Progenitor cell of endocrine pancreas (in vitro differentiated cells): ENCODE results near the gene TDRD10. TPM values are rescaled to one million over a fixed set of nuclear protein-coding genes. Genes with fewer than 3 reads are reported as not detected.

Experiments
- DNase-seq: peaks from one replicate; pipeline ENCODE4 v3.0.0; 2021; ENCODE audit warnings: low spot score; ENCODE audit not compliant: unreplicated experiment
- H3K27ac Mint-ChIP-seq: 2 replicates; pipeline ENCODE4 v1.8.0; 2021; ENCODE audit warnings: mild to moderate bottlenecking, moderate library complexity, mixed read lengths
- H3K27me3 Mint-ChIP-seq: 2 replicates; pipeline ENCODE4 v1.8.0; 2021; ENCODE audit warnings: mixed read lengths
- H3K36me3 Mint-ChIP-seq: 2 replicates; pipeline ENCODE4 v1.8.0; 2022; ENCODE audit warnings: mixed read lengths; ENCODE audit not compliant: insufficient read depth
- H3K4me1 Mint-ChIP-seq: 2 replicates; pipeline ENCODE4 v1.8.0; 2021; ENCODE audit warnings: low read depth, mixed read lengths
- H3K4me3 Mint-ChIP-seq: 2 replicates; pipeline ENCODE4 v1.8.0; 2021; ENCODE audit warnings: low read depth, mild to moderate bottlenecking, moderate library complexity, mixed read lengths
- H3K9me3 Mint-ChIP-seq: 2 replicates; pipeline ENCODE4 v1.8.0; 2021; ENCODE audit warnings: low read depth, mixed read lengths
- CTCF ChIP-seq: fragments of 200-600 bp; sonication (generic); IDR thresholded peaks from one replicate; pipeline ENCODE4 v1.5.0; 2021; ENCODE audit warnings: antibody characterized with exemption, mild to moderate bottlenecking; ENCODE audit not compliant: unreplicated experiment
- total RNA-seq: library from RNA; stranded (reverse); gene quantifications from 2 replicates; pipeline ENCODE4 v1.2.1, GENCODE V29; 2021

The TDRD10 gene
- total RNA-seq, 1 donor from 2014 or later, result not detected

- no peak overlapping the region for H3K4me3 Mint-ChIP-seq
Measured at GRCh38 chr1:154575951-154576566, 74.0 kb downstream of the TDRD10 start.

DNA sequence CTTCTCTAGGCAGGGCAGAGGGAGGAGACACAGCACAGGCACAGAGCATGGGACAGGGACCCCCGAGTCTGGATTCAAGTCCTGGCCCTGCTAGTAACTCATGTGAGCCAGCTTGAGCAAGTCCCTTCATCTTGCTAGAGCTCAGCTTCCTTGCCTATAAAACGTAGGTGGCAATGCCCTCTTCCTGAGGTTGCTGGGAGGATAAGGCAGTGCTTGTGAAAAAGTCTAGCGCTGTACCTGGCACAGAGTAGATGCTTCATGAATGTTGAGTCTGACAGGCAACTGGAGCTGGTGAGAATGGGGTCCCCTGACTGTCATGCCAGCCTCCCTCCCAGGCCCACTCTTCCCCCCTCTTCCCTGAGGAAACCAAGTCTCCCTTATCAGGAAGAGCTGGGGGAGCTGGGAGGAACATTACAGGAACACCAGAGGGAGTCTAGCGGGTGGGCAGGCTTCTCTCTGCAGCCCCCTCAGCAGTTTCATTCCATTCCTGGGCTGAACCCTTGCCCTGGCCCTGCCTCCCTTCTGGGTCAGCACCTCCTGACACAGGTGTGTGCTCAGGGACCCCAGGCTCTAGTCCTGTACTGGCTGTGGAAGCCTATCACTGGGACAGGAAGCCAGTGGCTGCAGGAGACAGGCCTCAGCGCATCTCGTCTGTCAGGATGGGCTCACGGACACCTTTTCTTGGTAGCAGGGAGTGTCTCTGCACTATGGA is 75.5 kb downstream of the TDRD10 start:
- H3K9me3 Mint-ChIP-seq, result no peaks in the 10 kb centered on the region
- TF ChIP-seq CTCF, result no peak
- H3K4me1 Mint-ChIP-seq, result no peaks in the 10 kb centered on the region
- peaks cover 7% of the 10 kb centered on the region for H3K27me3 Mint-ChIP-seq
- no peak overlapping the region for H3K4me3 Mint-ChIP-seq
- no peak for DNase-seq
- peaks cover 12% of the 10 kb centered on the region for H3K36me3 Mint-ChIP-seq
- no peak overlapping the region for H3K27ac Mint-ChIP-seq

More at GRCh38 chr1:154575951-154576566, 74.0 kb downstream of the TDRD10 start:
- Mint-ChIP-seq H3K4me1 (no peaks in the 10 kb centered on the region), H3K27ac (peak overlapping the region; percentile 25), H3K9me3 (no peaks in the 10 kb centered on the region), H3K36me3 (peaks cover 6% of the 10 kb centered on the region), H3K27me3 (peaks cover 7% of the 10 kb centered on the region)
- no peak for TF ChIP-seq CTCF
- no peak for DNase-seq

DNA sequence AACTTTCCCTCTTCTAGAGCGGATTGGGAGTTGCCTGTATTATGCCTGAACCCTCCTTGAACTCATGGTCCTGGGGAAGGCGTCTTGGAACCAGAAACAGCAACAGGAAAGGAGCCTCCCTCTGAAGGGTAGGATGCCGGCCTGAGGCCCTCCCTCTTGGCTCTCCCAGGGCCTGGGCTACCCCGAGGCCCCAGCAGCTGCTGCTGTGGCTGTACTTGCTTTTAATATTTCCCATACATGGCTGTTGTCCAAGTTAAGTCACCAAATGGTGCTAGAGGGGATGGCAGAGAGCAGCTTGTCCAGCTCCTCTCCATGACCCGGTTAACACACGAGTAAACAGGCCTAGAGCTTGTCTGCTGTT is 76.0 kb downstream of the TDRD10 start:
- peaks cover 12% of the 10 kb centered on the region for H3K36me3 Mint-ChIP-seq
- H3K27me3 Mint-ChIP-seq, result peaks cover 7% of the 10 kb centered on the region
- no peaks in the 10 kb centered on the region for H3K9me3 Mint-ChIP-seq

DNA sequence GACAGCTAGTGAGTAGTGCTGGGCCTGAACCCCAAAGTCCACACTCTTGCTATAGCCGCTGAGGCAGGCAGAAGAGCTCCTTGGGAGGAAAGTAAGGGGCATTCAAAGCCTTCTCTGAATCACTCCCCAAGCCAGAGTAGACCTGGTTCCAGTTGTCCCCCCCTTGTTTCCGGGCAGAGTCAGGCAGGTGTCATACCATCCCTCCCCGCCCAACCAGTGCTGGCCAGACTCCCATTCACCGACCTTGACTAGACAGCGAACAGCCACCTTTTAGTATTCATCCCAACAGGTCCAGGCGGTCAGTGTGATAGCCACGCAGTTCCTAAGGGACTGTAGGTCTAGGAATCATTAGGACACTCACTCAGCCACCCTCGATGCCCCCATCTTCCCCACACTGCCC is 77.4 kb downstream of the TDRD10 start:
- H3K27me3 Mint-ChIP-seq, result peaks cover 2% of the 10 kb centered on the region
- no peaks in the 10 kb centered on the region for H3K9me3 Mint-ChIP-seq
- H3K4me3 Mint-ChIP-seq, result no peak overlapping the region
- H3K36me3 Mint-ChIP-seq, result peaks cover 20% of the 10 kb centered on the region
- no peak overlapping the region for H3K27ac Mint-ChIP-seq
- no peak for TF ChIP-seq CTCF
- H3K4me1 Mint-ChIP-seq, result no peaks in the 10 kb centered on the region
- no peak for DNase-seq

More for the DNA sequence above, 76.0 kb downstream of the TDRD10 start:
- no peak for TF ChIP-seq CTCF
- Mint-ChIP-seq H3K27ac (peak overlapping the region; percentile 67), H3K4me1 (no peaks in the 10 kb centered on the region), H3K4me3 (no peak overlapping the region)
- DNase-seq, result no peak

DNA sequence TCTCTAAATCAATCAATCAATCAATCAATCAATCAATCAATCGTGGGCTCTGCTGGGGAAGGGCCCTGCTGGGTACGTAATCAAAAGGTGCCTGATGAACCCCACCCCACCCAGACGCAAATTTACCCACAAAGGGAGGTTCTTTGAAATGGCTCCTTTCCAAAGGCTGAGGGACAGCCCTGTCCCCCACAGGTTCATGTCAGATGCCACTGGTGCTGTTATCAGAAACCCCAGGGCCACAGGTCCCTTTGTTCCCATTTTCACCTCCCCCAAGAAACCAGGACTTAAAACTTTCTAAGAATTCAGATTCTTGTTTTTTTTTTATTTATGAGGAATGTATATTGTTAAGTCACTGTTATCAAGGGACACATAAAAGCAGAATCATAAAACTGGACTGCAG is 79.7 kb downstream of the TDRD10 start:
- H3K36me3 Mint-ChIP-seq, result peaks cover 25% of the 10 kb centered on the region
- TF ChIP-seq CTCF, result no peak
- DNase-seq, result no peak
- H3K27ac Mint-ChIP-seq, result no peak overlapping the region
- no peaks in the 10 kb centered on the region for H3K4me1 Mint-ChIP-seq
- H3K9me3 Mint-ChIP-seq, result no peaks in the 10 kb centered on the region
- H3K27me3 Mint-ChIP-seq, result no peaks in the 10 kb centered on the region
- H3K4me3 Mint-ChIP-seq, result no peak overlapping the region
